Keratinocyte (primary cell): ENCODE data around the gene CRKL. TPM values are rescaled to one million over a fixed set of nuclear protein-coding genes. Genes with fewer than 3 reads are reported as not detected.

Source experiments
- DNase-seq: peaks from one replicate; pipeline ENCODE4 v3.0.0-alpha.2; 2011; ENCODE audit warnings: low read depth, missing footprints, low spot score
- FAIRE-seq: peaks from 2 replicates; lab custom pipeline; 2011; peaks lifted over from hg19 to GRCh38; lab: Jason Lieb, UNC
- H2AFZ ChIP-seq: 2 replicates; pipeline ENCODE4 v1.6.0; 2012; ENCODE audit warnings: low read length, control low read depth, inconsistent platforms; ENCODE audit not compliant: control insufficient read depth
- H3K27ac ChIP-seq: 2 replicates; pipeline ENCODE4 v1.5.1; 2011; ENCODE audit warnings: low read length; ENCODE audit not compliant: control insufficient read depth, insufficient read depth
- H3K27me3 ChIP-seq: 3 replicates; pipeline ENCODE4 v1.6.0; 2011; ENCODE audit warnings: low read length; ENCODE audit not compliant: control insufficient read depth, insufficient read depth; ENCODE audit errors: extremely low read depth
- H3K36me3 ChIP-seq, 2 experiments: 2 replicates in 1 of 2; 3 replicates in 1 of 2; pipeline ENCODE4 v1.5.1; 2011; ENCODE audit warnings: low read length in 2 of 2, mild to moderate bottlenecking in 1 of 2; ENCODE audit not compliant: control insufficient read depth in 2 of 2, insufficient read depth in 2 of 2; ENCODE audit errors: extremely low read depth in 1 of 2
- H3K4me1 ChIP-seq: 3 replicates; pipeline ENCODE4 v1.5.1; 2011; ENCODE audit warnings: low read length; ENCODE audit not compliant: control insufficient read depth, insufficient read depth; ENCODE audit errors: extremely low read depth
- H3K4me2 ChIP-seq: 3 replicates; pipeline ENCODE4 v1.6.0; 2011; ENCODE audit warnings: low read depth, low read length; ENCODE audit not compliant: control insufficient read depth, insufficient read depth; ENCODE audit errors: extremely low read depth
- H3K4me3 ChIP-seq, 3 experiments: fragments of 200-600 bp in 1 of 3; sonication (generic) in 1 of 3; 2 replicates in 2 of 3; 3 replicates in 1 of 3; pipeline ENCODE4 v1.5.1; 2011 to 2016; ENCODE audit warnings: low read length in 3 of 3, mild to moderate bottlenecking in 3 of 3, control low read depth in 2 of 3, inconsistent platforms in 1 of 3, low read depth in 1 of 3, mixed read lengths in 1 of 3, mixed run types in 1 of 3, moderate library complexity in 1 of 3; ENCODE audit not compliant: control insufficient read depth in 2 of 3, insufficient read depth in 2 of 3; ENCODE audit errors: extremely low read depth in 1 of 3
- H3K79me2 ChIP-seq: 2 replicates; pipeline ENCODE4 v1.6.0; 2012; ENCODE audit warnings: low read length; ENCODE audit not compliant: control insufficient read depth, insufficient read depth
- H3K9ac ChIP-seq: 3 replicates; pipeline ENCODE4 v1.6.0; 2011; ENCODE audit warnings: low read length; ENCODE audit not compliant: control insufficient read depth, insufficient read depth; ENCODE audit errors: extremely low read depth
- H3K9me1 ChIP-seq: 3 replicates; pipeline ENCODE4 v1.6.0; 2011; ENCODE audit warnings: low read length; ENCODE audit not compliant: control insufficient read depth, insufficient read depth; ENCODE audit errors: extremely low read depth
- H3K9me3 ChIP-seq: 2 replicates; pipeline ENCODE4 v1.5.1; 2012; ENCODE audit warnings: low read depth, low read length; ENCODE audit not compliant: control insufficient read depth
- H4K20me1 ChIP-seq: 3 replicates; pipeline ENCODE4 v1.6.0; 2011; ENCODE audit warnings: low read length; ENCODE audit not compliant: control insufficient read depth, insufficient read depth; ENCODE audit errors: extremely low read depth
- CTCF ChIP-seq, 3 experiments: IDR thresholded peaks in 1 of 3; conservative IDR thresholded peaks in 1 of 3; optimal IDR thresholded peaks in 1 of 3; 2 replicates in 2 of 3; 3 replicates in 1 of 3; pipeline versions ENCODE3 to v1.5.1; 2011; ENCODE audit warnings: low read length in 3 of 3, mild to moderate bottlenecking in 3 of 3, moderate library complexity in 2 of 3, control low read depth in 1 of 3, inconsistent platforms in 1 of 3; ENCODE audit not compliant: insufficient read depth in 2 of 3; ENCODE audit errors: extremely low read depth in 1 of 3
- EZH2 ChIP-seq: IDR thresholded peaks from one replicate; pipeline ENCODE4 v1.6.1; 2012; ENCODE audit warnings: inconsistent platforms, mild to moderate bottlenecking, low read length, moderate library complexity
- dilution Hi-C: fragments of 300-500 bp; cut with MboI; formaldehyde crosslinking; loops from one replicate; pipeline ENCODE4 v1.7.0; 2020; ENCODE audit warnings: low sequenced_read_pairs; ENCODE audit not compliant: extremely low pct_ligation_motif_present
- polyA minus RNA-seq, 3 experiments: library from RNA; depleted of rRNA, polyadenylated mRNA; stranded (reverse); fragments of >200 nt; gene quantifications; 1 replicate in 1 of 3; 2 replicates in 1 of 3; 3 replicates in 1 of 3; pipeline ENCODE4 v1.2.3, GENCODE V29; 2011
- polyA plus RNA-seq, 5 experiments: library from polyadenylated mRNA; depleted of rRNA in 3 of 5; stranded (reverse) in 3 of 5; stranded (forward) in 1 of 5; unstranded in 1 of 5; fragments of >200 nt; gene quantifications; 1 replicate in 1 of 5; 2 replicates in 3 of 5; 3 replicates in 1 of 5; pipeline versions ENCODE4 v1.2.1 to v1.2.3, GENCODE V29; 2011 to 2012; ENCODE audit warnings: missing spikeins in 2 of 5, low read depth in 1 of 5, low replicate concordance in 1 of 5

The CRKL gene
- polyA plus RNA-seq (25.0 to 33.4 TPM (median 32.1 TPM) in 3 replicates), polyA minus RNA-seq (38.7 to 48.3 TPM (median 46.5 TPM) in 3 replicates)
- polyA plus RNA-seq (2011; ENCODE audit: low read depth): 20.1 TPM
- 25.7 and 32.5 TPM in 2 replicates for polyA plus RNA-seq (2011; cell fraction: cytosol; rRNA removed)
- 45.7 and 47.1 TPM in 2 replicates for polyA plus RNA-seq (2011; cell fraction: nucleus; rRNA removed)
- 38.4 and 43.5 TPM in 2 replicates for polyA plus RNA-seq (2012; ENCODE audit: low replicate concordance)
- polyA minus RNA-seq (2011; cell fraction: cytosol; rRNA and poly(A)+ RNA removed): 36.8 TPM
- 26.8 and 44.1 TPM in 2 replicates for polyA minus RNA-seq (2011; cell fraction: nucleus; rRNA and poly(A)+ RNA removed)

- Histone ChIP-seq H2AFZ (peak within 1 kb of the TSS; percentile 91), H3K36me3 (peaks cover 0 to 5% of the 10 kb centered on the region in 2 experiments), H3K79me2 (peaks cover 49% of the 10 kb centered on the region), H3K4me1 (peaks cover 27% of the 10 kb centered on the region), H3K4me2 (peak within 1 kb of the TSS; percentile 75), H3K27ac (peak within 1 kb of the TSS; percentile 71), H4K20me1 (peaks cover 19% of the 10 kb centered on the region), H3K9me3 (no peaks in the 10 kb centered on the region), H3K9ac (peak within 1 kb of the TSS; percentile 94), H3K4me3 (peak within 1 kb of the TSS; percentile 96 to 99 (median 98)), H3K27me3 (no peaks in the 10 kb centered on the region), H3K9me1 (no peaks in the 10 kb centered on the region)
- peak; percentile 78 for DNase-seq
- TF ChIP-seq EZH2 (no peak), CTCF (optimal IDR thresholded peaks at IDR 0.05 in 1 of 3, IDR thresholded peaks at IDR 0.05 in 1 of 3, conservative IDR thresholded peaks at IDR 0.05 in 1 of 3; ENCODE audit: extremely low read depth in 1 of 3, insufficient read depth in 2 of 3, low read length in 3 of 3) (peak; percentile 76 to 98 (median 88))
- dilution Hi-C loops: no loop called here
- no peak for FAIRE-seq
Measured at GRCh38 chr22:20916916-20917810, at the start of gene CRKL. TSS of gene CRKL (plus strand) at chr22:20917407. CDS start at chr22:20917935, 528 bp downstream.

GRCh38 chr22:20868025-20868962 is 48.9 kb upstream of the CRKL start:
- Histone ChIP-seq H4K20me1 (peaks cover 3% of the 10 kb centered on the region), H3K4me2 (no peak overlapping the region), H3K4me1 (peaks cover 9% of the 10 kb centered on the region), H3K9me3 (no peaks in the 10 kb centered on the region), H3K9ac (no peak overlapping the region), H3K27ac (no peak overlapping the region), H2AFZ (no peak overlapping the region), H3K9me1 (no peaks in the 10 kb centered on the region), H3K36me3 (peaks cover 7 to 12% of the 10 kb centered on the region in 2 experiments), H3K79me2 (no peaks in the 10 kb centered on the region), H3K4me3 (no peak overlapping the region), H3K27me3 (no peaks in the 10 kb centered on the region)
- dilution Hi-C loops: no loop called here
- DNase-seq (no peak), FAIRE-seq (no peak)
- TF ChIP-seq CTCF (optimal IDR thresholded peaks at IDR 0.05 in 1 of 3, IDR thresholded peaks at IDR 0.05 in 1 of 3, conservative IDR thresholded peaks at IDR 0.05 in 1 of 3; ENCODE audit: extremely low read depth in 1 of 3, insufficient read depth in 2 of 3, low read length in 3 of 3) (no peak), EZH2 (no peak)
